HG03025 (cell line): Measurements from ENCODE around the gene POPDC2.
A peak's percentile ranks its signal among the peaks of the same experiment; 100 is the strongest.
"Not testable (repeated sequence)": the region's sequence is repeated elsewhere in the genome, so short reads cannot be mapped to it uniquely, and the experiment has no call there.

Experiments
- ATAC-seq: cut with Tn5 transposase; IDR thresholded peaks from one replicate; pipeline ENCODE4 v1.9.1; 2021; ENCODE audit warnings: mild to moderate bottlenecking, moderate library complexity; ENCODE audit not compliant: unreplicated experiment, low FRiP score

The POPDC2 gene

GRCh38 chr3:119660474-119661440 is at the start of gene POPDC2:
Gene POPDC2, minus strand, starts transcription at chr3:119660589. Its CDS starts 166 bp downstream, at chr3:119660423.
- no peak for ATAC-seq

GRCh38 chr3:119703820-119704531 is 43.6 kb upstream of the POPDC2 start:
- no peak for ATAC-seq

- ATAC-seq, result peak; percentile 81
Measured at GRCh38 chr3:119702530-119703527, 42.4 kb upstream of the POPDC2 start, which contains the start of gene CFAP91. Gene CFAP91, plus strand, starts transcription at chr3:119703022. Its CDS starts 77 bp downstream, at chr3:119703099.

GRCh38 chr3:119700920-119701734 is 40.7 kb upstream of the POPDC2 start:
- no peak for ATAC-seq

- ATAC-seq, result no peak
Measured at GRCh38 chr3:119700269-119700919, 40.0 kb upstream of the POPDC2 start.

GRCh38 chr3:119697394-119697793 is 37.0 kb upstream of the POPDC2 start:
- ATAC-seq, result no peak

- no peak for ATAC-seq
Measured at GRCh38 chr3:119695480-119695879, 35.1 kb upstream of the POPDC2 start.

- no peak for ATAC-seq
Measured at GRCh38 chr3:119690043-119690656, 29.8 kb upstream of the POPDC2 start.

GRCh38 chr3:119683421-119683820 is 23.0 kb upstream of the POPDC2 start:
- ATAC-seq, result no peak

GRCh38 chr3:119681279-119681678 is 20.9 kb upstream of the POPDC2 start:
- no peak for ATAC-seq

GRCh38 chr3:119679874-119680273 is 19.5 kb upstream of the POPDC2 start:
- no peak for ATAC-seq

- ATAC-seq, result not testable (repeated sequence)
Measured at GRCh38 chr3:119678209-119678608, 17.8 kb upstream of the POPDC2 start.

- no peak for ATAC-seq
Measured at GRCh38 chr3:119677641-119677934, 17.2 kb upstream of the POPDC2 start.

GRCh38 chr3:119676771-119677640 is 16.6 kb upstream of the POPDC2 start, which contains the start of gene COX17:
Gene COX17, minus strand, starts transcription at chr3:119677406. Its CDS starts 96 bp downstream, at chr3:119677310.
- ATAC-seq, result peak; percentile 88

- ATAC-seq, result no peak
Measured at GRCh38 chr3:119676020-119676419, 15.6 kb upstream of the POPDC2 start.

GRCh38 chr3:119675188-119675874 is 14.9 kb upstream of the POPDC2 start:
- no peak for ATAC-seq

- ATAC-seq, result no peak
Measured at GRCh38 chr3:119673875-119674274, 13.5 kb upstream of the POPDC2 start.
